DLD1 (cell line): ENCODE results near the gene TBC1D2B.

Experiments used
- in situ Hi-C: cut with HindIII; loops from 2 replicates; pipeline ENCODE4 v1.10.0; 2017; ENCODE audit warnings: low sequenced_read_pairs

TBC1D2B gene

DNA sequence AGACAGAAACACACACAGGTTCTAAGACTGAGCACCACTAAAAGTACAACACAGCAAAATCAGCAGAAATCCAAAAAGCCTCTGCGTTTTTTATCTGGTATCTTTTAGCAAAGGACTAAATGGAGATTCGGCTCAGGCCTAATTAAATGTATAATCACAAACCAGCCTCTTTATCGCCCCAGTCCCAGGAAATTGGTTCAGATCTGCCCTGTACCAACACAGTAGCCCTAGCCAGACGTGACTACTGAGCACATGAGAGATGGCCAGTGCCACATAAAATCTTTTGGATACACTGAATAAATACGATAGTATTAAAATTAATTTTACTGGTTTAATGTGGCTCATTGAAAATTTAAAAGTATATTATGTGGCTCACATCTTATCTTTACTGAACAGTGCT lies 19.7 kb downstream of the TBC1D2B start:
- in situ Hi-C loops: no loop called here

DNA sequence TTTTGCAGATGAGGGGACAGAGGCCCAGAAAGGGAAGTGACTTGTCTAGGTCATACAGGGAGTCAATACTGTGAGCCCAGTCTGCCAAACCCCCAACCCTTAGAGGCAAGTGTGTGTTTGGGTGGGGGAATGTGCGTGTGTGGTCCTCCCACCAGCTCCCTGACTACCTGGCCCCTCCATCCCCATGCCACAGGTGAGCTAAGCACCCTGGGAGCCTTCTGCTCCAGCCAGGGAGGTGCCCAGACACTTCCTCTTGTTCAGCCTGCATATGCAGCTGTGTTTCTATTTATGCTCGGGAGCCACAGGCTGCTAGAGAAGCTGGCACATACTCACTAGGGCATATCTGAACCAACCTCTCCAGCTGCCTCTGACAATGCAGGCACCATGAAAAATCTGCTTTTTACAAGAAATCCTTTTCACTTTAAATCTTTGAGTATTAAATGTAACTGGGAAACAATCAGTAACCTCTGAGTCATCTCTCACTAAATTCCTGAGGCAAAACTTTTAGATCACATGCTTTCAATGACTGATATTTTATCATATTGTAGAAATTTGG lies 20.7 kb downstream of the TBC1D2B start:
- in situ Hi-C loops: no loop called here

DNA sequence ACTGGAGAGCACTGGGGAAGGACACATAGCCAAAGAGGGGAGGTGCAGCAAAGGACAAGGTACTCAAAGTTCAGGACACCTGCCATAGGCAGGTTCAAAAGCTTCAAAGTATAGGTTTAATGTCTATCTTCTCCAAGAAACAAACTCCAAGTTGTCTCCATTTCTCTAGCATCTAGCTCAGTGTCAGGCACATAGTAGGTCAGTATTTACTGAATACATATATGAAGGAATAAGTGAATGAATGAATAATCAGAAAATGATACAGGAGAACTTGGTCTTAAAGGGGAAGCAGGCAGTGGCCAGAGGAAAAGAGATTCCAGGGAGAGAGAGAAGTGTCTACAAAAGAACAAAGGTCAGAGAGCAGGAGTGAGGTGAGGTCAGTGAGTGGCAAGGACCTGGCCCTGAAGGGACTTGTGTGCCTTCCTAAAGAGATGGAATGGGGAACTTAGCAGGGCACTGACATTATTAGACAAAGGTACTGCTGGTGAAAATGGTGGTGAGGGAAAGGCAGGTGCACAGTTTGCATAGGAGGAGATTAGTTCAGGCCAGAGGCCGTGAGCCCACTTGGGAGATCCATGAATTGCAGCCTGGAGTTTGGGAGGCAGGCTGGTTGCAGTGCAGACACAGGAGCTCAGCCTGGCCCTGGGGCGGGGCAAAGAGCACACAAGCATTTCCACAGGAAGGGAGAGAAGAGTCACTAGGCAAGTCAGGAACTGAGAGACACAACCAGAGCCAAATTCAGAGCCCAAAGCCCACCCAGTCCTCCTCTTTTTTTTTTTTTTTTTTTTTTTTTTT lies 21.4 kb downstream of the TBC1D2B start:
- in situ Hi-C loops: no loop called here

DNA sequence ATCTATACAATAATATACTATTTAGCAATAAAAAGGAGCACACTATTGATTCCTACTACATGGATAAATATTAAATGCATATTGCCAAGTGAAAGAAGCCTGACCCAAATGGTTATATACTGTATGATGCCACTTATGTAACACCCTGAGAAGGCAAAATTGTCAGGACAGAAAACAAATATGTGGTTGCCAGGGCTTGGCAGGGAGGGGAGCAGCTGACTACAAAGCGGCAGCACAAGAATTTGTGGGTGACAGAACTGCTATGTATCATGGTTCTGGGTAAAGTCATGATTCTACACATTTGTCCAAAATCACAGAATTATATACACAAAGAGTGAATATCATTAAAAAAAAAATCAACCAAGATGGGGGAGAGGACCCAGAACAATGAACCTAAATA lies 22.5 kb downstream of the TBC1D2B start:
- in situ Hi-C loops: no loop called here

DNA sequence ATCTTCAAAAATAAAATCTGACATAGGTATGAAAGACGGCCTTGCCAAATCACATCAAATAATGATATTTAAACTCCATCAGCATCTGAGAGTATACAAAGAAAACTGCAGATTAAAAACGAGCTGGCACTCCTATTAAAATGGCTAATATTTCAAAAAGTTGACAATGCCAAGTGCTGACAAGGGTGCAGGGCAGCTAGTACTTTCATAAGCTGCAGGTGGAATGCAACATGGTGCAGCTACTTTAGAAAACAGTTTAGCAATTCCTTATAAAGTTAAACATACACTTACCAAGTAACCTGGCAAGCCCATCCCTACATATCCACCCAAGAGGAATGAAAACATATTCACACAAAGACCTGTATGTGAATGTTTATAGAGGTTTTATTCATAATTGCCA lies 23.0 kb downstream of the TBC1D2B start:
- in situ Hi-C loops: no loop called here

DNA sequence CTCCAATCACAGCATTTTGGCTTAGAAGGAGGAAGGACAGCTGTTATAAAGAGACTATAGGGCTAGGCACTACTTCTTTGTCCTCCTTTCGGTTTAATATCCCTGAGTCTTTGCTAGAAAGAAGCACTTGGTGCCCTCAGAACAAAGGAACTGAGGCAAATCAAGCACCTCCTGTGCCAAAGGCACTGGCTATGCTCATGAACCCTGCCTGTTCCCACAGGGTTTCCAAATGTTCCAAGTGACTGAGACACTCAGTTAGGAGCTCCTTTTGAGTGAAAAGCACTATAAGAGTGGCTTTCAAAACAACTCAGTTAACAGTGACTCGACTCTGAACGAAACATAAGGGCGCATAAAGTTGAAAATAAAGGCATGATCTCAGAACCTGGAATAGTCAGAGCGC lies 25.0 kb downstream of the TBC1D2B start:
- in situ Hi-C loops: no loop called here

DNA sequence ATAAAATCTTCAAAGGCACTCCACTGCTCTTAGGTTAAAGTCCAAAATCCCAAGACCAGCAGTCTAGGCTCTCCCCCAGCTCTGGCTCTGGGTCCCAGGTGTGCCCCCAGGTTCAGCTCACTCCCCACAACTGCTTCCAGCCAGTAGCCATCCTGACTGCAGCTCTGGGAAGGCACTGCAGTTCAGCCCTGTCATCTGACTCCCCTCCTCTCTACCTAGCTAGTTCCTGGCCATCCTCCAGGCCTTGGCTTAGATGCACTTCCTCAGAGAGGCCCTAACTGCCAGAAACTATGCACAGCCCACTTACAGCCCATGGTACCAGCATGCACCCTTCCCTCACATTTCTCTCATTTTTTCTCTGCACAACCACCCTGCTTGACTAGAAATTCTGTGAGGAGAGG lies 25.5 kb downstream of the TBC1D2B start:
- in situ Hi-C loops: no loop called here

DNA sequence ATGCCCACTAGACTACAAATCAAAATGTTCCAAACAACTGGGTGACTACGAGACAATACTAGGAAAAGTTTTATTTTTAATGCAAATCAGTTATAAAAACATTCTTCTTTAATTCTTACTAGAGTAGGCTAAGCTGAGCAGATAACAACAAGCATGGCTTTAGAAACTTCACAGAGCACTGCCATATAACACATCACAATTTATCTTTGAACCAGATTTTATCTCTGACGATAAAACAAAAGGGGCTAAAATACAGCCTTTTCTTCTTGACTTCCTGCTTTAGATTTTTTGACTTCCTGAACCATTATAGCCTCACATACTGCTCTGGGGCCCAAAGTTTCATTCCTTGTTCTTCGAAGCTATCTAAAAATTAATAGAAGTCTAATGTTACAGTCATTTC lies 25.9 kb downstream of the TBC1D2B start:
- in situ Hi-C loops: no loop called here

DNA sequence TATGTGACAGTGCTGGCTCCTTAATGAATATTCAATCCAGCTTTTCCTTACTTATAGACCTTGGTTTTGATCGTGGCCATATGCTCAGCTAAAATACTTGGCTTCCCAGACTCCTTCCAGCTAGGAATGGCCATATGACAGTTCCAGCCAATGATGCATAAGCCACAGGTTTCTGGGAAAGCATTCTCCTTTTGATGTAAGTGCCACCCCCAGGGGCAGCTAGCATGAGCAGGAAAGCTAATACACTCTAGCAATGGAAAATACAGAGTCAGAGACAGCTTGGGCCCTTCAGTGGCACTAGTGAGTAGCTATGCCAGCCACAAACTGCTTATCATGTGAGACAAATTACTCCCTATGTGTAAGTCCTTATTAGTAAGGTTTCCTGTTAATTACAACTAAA lies 26.7 kb downstream of the TBC1D2B start:
- in situ Hi-C loops: no loop called here

DNA sequence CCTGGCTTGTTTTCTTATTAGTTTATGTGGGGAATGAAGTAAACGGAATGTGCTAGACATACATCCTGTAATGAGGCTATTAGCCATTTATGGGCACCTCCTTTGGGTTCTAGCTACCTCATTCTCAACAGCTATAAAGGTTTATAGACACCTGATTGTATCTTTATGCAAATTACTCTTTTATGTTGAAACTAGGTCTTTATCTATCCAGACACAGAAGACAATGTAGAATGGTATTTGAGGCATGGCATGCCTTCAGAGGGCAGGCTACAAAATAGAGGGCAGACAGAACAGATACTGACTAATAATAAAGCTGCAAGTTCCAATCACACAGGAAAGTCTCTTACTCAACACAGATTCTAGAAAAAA lies 27.1 kb downstream of the TBC1D2B start:
- in situ Hi-C loops: no loop called here

DNA sequence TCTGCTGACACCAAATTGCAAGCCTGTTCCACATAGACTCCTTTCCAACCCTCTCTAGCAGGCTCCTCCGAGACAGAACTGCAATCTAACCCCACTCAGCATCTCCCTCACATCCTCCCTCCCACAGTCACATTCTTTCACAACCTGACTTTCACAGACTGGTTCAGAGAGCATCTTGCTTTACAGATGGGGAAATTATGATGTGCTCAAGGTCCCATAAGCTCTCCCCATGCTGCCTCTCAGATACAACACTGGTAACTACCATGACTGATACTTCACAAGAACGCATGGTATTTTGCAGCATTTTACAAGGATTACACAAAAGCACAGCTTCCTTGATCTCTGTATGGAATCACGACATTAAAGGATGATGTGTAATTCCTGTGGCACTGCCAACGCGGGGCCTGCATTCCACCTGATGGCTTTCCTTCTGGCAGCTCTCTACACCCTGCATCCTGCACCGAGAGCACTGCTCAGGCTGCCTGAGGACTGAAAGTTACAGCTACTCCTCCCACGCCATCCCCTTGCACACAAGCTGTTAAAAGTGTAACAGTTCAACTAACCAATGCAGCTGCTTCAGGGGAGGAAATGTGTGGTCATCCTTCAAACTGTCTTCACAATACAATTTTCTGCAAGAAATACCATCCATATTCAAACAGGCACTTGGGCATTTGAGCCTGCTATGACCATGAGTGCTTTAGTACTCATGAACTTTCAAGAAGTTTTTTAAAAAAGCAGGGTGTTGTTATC lies 27.6 kb downstream of the TBC1D2B start:
- in situ Hi-C loops: no loop called here

DNA sequence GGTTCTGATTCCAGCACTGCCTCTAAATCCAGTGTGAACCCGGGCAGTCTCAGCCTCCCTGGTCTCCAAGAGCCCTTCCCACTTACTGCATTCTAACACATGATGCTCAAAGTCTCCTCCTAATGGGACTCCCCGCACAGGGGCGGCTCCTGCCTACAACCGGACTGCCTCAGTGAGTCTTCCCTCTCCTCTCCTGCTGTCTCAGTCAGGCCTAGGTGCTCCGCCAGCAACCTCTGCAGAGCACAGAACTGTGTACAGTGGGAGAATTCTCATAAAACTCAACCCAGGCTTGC lies 28.9 kb downstream of the TBC1D2B start:
- in situ Hi-C loops: no loop called here

DNA sequence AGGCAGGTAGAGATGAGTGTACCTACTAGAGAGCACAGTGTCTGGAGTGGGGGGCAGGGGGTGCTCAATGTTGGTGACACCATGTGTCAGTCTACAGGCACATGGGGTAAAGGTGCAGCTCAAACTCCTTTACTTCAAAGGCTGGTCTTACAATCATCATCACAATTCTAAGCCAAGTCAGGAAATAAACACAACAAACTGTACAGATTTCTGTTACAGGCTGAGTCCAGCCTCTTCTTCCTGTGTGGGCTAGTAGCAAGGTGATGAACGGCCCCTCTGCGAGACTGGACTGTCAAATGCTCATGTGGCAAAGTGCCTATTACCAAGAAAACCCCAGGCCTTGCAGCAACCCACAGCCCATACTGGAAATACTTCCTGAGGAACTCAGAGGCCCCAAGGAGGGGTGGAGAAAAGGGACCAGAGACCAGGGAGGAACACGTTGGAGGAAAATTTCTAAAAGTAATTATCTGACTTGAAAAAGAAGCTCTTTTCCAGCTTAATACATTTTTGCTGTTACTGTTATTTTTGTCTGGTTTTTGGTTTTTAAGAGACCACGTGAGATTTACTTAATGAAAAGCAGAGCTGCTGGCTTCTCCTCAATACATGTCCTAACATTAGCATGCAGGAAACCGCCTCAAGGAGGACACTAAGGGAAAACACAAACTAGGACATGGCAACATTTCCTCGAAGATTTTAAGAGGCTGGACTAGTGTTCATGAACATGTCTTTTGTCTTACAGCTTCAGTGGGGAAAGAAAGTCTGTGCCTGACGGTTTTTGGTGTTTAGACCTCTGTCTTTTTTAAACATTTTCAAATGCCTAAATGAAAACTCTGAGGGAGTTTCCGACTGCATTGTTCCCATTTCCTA lies 29.5 kb downstream of the TBC1D2B start:
- in situ Hi-C loops: no loop called here

DNA sequence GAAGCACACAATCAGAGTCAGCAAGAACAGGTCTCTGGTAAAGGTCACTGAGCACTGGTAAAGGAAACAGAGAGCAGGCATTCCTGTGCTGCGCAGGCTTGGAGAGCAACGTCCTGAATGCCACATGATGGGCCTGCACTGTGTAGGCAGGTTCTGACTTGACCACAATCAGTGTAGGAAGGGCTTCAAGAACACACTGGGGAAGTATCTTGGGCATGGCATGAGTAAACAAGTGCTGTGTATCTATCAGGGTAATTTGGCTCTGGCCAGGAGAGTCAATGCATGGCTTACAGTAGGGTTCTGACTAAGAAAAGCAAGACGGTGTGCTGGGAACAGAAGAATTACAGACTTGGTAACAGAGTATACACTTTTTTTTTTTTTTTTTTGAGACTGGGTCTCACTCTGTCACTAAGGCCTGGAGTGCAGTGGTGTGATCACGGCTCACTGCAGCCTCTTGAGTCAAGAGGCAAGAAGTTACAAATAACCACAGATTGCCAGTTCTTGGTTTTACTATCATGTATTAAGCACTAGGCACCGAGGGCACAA lies 30.6 kb downstream of the TBC1D2B start:
- in situ Hi-C loops: no loop called here

DNA sequence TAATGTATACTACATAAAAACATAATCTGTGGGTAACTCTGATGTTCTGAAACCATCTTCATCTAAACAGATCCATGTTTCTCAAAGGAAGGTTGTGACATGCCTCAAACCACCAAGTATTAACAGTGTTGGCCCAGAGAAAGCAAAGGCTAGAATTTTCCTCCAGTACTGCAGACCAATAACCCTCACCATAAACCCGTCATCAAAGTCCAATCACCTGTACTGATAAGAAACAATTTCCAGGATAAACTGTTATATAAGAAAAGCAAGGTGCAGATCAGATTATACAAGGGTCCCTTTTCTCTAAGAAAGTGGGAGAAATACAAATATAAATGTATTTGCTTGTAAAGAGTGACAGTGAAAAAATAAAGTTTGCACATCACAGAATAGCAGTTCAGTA lies 32.3 kb downstream of the TBC1D2B start:
- in situ Hi-C loops: no loop called here

DNA sequence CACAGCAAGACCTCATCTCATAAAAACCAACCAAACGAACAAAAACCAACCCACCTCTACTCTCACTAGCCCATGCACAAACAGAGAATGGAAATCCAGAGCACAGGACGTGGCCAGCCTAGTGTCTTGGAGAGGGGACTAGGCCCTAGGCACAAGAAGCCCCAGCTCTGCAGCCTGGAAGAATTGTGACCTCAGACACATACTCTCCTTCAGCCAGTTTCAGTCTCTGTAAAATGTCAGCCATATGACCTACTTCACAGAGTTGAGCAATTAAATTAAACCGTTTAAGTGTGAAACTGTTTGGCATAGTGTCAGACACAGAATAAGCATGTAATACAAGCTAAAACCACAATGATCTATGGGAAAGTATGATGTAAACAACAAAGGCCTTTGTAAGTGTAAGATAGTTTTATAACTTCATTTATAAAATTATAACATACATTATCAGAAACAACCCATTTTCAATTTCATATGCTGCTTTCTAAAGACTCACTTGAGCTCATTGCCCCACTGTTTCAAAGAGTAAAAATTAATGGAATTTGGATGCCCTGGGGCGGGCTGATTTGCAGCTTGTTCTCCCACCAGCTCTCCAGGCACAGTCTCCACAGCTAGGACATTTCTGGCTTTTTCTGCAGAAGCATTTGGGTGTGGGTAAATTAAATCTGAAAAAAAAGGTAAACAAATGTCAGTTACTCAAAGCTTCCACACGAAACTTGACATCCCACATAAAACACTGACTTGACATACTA lies 32.9 kb downstream of the TBC1D2B start:
- in situ Hi-C loops: no loop called here

DNA sequence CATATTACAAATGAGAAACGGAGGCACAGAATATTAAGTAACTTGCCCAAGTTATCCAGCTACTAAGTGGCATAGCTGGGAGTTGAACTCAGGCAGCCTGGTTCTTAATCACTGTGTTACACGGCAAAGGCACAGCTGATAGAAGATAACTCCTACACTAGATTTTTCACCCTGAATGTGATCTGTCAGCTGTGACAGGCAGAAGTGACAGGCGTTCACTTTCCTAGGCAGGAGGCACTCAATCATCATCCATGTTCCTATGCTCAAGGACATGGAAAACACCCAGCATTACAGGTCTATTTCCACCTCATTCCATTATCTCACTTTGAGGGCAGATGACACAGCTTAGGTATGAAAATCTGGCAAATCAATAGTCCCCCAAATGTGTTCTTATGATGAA lies 35.6 kb downstream of the TBC1D2B start:
- in situ Hi-C loops: no loop called here

DNA sequence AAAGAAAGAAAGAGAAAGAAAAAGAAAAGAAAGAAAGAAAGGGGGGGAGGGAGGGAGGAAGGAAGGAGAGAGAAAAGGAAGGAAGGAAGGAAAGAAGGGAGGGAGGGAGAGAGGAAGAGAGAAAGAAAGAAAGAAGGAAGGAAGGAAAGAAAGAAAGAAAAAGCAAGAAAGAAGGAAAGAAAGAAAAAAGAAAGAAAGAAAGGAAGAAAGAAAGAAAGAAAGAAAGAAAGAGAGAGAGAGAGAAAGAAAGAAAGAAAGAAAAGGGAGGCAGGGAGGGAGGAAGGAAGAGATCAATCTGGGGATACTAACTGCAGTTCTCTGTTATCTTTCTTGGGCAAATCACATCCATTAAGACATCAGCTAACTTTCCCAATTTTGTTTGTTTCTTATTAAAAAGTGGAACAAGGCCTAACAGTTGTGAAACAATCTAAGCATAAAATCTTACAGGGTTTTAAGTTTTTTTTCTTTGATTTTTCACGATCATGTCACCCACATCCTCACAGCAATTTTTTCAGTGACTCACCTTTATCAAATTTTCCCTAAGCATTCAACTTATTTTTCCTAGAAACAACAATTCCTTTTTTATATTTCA lies 36.8 kb downstream of the TBC1D2B start:
- in situ Hi-C loops: no loop called here

DNA sequence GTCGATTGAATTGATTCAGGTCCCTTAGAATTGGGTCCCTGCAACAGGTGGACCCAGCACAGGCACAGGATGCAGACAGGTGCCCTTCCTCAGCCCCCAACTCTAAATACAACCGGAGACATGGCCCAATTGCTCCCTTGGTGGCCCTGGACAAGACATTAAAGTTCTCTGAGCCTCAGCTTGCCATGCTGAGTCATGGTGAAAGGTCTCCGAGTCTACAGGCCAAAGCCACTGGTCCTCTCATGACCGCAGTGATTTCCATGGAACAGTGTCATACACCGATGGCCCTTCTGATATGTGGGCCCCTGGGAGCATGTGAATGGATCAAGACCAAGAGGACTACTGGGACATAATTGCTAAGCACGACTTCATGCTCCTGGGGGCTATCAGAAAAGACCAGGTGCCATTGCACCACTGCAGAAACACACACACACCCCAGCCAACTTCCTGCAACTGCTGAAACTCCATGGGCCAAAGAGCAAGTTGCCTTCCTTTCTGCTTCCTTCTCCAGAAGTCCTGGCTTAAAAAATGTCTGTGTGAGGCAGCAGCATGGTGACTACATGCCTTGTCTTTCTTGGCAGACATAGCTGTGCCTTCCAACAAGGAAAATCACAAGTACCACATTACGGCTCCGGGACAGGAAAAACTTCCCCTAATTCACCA lies 38.8 kb downstream of the TBC1D2B start:
- in situ Hi-C loops: no loop called here
